ENCODE results near the gene ADARB2. TPM values are rescaled to one million over a fixed set of nuclear protein-coding genes. Genes with fewer than 3 reads are reported as not detected.

The ADARB2 gene
- total RNA-seq: under 0.01 and 0.86 TPM in 2 replicates

DNA sequence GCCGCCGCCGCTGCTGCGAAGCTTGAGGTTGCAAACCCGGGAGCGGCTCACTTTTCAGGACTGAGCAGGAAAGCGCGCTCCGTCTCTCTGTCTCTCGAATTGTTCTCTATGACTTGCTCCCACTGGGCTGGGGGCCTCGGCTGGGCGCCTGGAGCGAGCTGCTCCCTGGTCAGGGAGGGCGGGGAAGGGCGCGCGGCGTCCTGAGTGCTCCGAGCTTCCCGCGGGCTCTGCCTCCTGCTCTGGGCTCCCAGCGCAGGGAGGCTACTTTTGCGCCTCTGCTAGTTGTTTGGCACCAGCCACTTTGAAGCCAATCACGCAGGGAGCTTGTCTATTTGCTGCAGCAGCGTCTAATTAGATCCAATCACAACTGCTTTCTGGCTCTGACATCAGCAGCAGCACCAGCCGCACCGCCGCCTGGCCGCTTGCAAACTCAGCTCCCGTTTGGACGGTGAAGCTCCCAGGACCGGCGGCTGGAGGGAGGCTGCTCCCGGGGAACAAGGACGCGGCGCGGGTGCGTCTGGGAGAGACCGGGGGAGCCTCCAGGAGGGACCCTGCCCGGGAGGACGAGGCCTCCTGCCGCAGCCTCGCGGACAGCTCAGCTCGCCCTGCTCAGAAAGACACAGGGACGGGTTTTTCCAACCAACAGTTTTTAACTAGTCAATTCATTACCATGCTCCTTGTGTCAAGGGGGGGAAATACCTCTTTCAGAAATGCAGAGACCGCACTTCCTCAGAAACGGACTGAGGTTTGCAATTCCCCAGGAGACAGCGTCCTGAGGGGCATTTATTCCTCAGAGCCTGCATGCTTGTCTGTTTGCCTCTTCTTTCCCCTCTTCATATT is at the start of gene ADARB2:
TSS of gene ADARB2 (minus strand) at position 304 of the 840 bp plus-strand sequence.

Measured in articular chondrocyte of knee joint (primary cell).